Measurements from ENCODE around the gene DSG1.

Gene DSG1

GRCh38 chr18:31354990-31355389, 37.0 kb downstream of the DSG1 start:
- no peak for ATAC-seq

GRCh38 chr18:31356025-31356424, 38.1 kb downstream of the DSG1 start:
- ATAC-seq, result no peak

- ATAC-seq, result no peak
Measured at GRCh38 chr18:31364190-31364589, 46.2 kb downstream of the DSG1 start.

DNA sequence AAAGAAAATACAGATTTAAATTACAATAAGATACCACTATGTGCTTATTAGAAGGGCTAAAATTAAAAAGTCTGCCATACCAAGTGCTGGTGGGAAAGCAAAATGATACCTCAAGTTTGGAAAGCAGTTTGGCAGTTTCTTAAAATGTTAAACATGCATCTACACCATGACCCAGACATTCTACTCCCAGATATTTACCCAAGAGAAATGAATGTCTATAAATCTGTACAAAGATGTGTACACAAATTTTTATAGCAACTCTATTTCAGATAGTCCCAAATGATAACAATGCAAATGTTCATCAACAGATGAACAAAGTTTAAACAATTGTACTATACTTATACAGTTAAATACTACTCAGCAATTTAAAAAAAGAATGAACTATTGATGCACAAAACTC, 51.5 kb downstream of the DSG1 start:
- ATAC-seq, result no peak

GRCh38 chr18:31371989-31372388, 54.0 kb downstream of the DSG1 start:
- ATAC-seq, result no peak

GRCh38 chr18:31373641-31374040, 55.7 kb downstream of the DSG1 start:
- no peak for ATAC-seq

DNA sequence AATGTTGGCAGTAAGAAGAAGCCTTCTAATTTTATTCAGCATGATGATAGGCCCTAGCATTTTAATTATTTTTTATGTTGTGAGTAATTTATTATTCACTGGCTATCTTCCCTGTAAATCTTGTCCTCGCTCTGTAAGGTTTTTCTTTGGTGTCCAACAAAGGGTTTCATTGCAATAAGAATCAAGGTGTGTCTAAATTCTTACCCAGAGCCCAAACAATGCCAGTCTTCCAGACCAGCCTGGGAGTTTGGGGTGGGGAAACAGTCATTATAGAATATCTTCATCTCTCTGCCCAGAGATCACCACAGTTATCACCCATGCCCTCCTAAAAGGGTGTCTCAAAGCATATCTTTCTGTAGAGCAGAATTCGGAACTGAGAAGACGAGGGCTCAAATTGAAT, 58.5 kb downstream of the DSG1 start, which contains the start of gene DSG4:
Gene DSG4 (plus strand): TSS at position 301 of the 400 bp plus-strand sequence. CDS start 135 bp downstream, outside the sequence.
- no peak for ATAC-seq

DNA sequence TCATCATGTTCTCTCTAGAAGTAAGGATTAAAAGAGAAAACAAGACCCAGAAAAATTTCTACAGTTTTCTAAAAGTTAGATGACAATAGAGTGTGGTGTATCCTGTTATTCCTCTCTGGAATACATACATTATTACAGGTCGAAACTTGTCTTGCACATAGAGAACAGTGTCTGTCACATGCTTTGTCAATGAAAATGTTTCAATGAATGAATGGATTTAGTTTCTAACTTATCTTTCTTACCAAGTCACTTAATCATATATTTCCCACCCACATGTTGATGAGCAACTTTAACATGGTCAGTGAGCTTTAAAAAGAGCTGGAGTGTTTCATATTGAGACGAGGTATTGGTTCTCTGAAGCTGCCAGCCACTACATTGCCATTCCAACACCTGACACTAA, 63.0 kb downstream of the DSG1 start:
- no peak for ATAC-seq

- no peak for ATAC-seq
Measured at GRCh38 chr18:31382107-31382506, 64.1 kb downstream of the DSG1 start.

- no peak for ATAC-seq
Measured at GRCh38 chr18:31386741-31387140, 68.8 kb downstream of the DSG1 start.

DNA sequence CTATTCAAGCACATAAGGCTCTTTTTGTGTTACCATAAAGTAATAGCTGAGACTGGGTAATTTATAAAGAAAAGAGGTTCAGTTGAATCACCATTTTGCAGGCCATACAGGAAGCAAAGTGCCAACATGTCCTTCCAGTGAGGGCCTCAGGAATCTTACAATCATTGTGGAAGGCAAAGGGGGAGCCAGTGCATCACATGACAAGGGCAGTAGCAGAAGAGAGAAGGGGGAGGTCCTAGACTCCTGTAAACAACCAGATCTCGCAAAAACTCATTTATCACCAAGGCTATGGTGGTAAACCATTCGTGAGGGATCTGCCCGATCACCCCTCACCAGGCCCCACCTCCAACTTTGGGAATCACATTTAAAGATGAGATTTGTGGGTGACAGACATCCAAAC, 75.3 kb downstream of the DSG1 start:
- ATAC-seq, result no peak

DNA sequence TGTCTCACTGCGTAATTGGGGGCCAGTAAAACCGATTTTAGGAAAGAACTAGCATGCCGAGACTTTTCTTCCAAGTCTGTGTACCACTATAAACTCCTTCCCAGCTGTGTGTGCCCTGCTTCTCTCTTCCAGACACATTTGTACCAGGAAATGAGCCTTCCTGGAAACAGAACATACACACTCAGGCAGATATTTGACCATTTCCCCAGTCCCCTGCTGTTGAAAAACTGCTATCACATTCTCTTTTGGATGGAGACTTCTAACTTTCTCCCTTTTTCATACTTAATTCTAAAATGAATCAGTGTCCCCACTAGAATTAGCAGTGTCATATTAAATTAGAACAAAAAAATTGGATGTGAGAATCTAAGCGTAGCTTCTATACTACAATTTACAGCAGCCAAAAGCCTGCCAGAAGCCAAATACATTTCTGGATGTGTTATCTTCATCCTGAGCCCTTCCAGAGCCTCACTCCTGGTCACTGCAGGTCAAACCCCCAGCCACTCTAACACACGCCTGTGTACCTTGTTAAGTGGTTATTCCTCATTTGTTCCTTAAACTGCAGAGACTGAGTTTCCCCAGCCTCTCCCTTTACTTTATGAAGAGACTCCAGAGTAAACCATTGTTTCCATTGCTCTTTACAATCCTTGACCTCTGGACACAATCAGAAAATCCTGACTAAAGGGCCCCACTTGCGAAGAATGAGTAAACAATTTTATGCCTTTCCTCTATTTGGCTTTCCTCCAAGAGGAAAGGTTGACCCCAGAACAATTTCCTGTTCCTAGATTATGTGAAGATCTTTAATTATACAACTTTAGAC, 79.0 kb downstream of the DSG1 start:
- no peak for ATAC-seq

- no peak for ATAC-seq
Measured at GRCh38 chr18:31398191-31398590, 80.2 kb downstream of the DSG1 start.

- no peak for ATAC-seq
Measured at GRCh38 chr18:31399306-31400032, 81.5 kb downstream of the DSG1 start.

GRCh38 chr18:31401156-31402025, 83.4 kb downstream of the DSG1 start:
- ATAC-seq, result no peak

GRCh38 chr18:31402026-31402373, 84.0 kb downstream of the DSG1 start:
- ATAC-seq, result no peak

DNA sequence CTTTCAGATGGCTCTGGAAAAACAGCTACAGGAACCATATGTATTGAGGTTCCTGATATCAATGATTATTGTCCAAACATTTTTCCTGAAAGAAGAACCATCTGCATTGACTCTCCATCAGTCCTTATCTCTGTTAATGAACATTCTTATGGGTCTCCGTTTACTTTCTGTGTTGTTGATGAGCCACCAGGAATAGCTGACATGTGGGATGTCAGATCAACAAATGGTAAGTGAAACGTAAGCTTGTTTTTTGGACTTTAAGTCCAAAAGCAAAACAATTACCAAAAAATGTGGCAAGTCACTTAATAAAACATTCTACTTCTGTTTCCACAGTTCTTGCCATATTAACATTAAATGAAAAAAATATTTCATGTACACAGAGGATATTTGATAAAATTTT, 85.4 kb downstream of the DSG1 start:
- no peak for ATAC-seq

Measured in activated CD4-positive, CD25-positive, alpha-beta regulatory T cell treated with anti-CD3 and anti-CD28 coated beads, Interleukin-2, amount 50 U/mL, for 24 hours (primary cell).